GM12878 (cell line): ENCODE measurements around the gene CAMK2A.

ENCODE experiments used
- KDM1A ChIP-seq: fragments of 200-600 bp; sonication (generic); IDR thresholded peaks from 2 replicates; pipeline ENCODE4 v1.6.1; 2016; ENCODE audit warnings: borderline replicate concordance
- TAF1 ChIP-seq: IDR thresholded peaks from 2 replicates; pipeline ENCODE4 v1.6.1; 2011; ENCODE audit warnings: mild to moderate bottlenecking, low read depth, low read length, borderline replicate concordance

GRCh38 chr5:150258130-150258529, 31.4 kb downstream of the CAMK2A start:
- no peak for TF ChIP-seq KDM1A
- no peak for TF ChIP-seq TAF1
